OCI-LY7 (cell line): ENCODE measurements around the gene E2F4.

ENCODE experiments used
- CTCF ChIP-seq: fragments of 200-600 bp; sonication (generic); conservative IDR thresholded peaks from 2 replicates; pipeline ENCODE4 v1.5.1; 2014; ENCODE audit warnings: mild to moderate bottlenecking, antibody characterized with exemption, low read length, moderate library complexity, mixed read lengths
- EZH2phosphoT487 ChIP-seq: fragments of 200-600 bp; sonication (generic); IDR thresholded peaks from 2 replicates; pipeline ENCODE4 v1.6.1; 2018; ENCODE audit warnings: low read depth, borderline replicate concordance, mild to moderate bottlenecking, mixed run types, antibody characterized with exemption, low read length, moderate library complexity, mixed read lengths

- TF ChIP-seq EZH2phosphoT487 (no peak), CTCF (no peak)
Observed at GRCh38 chr16:67150047-67150832, 41.7 kb upstream of the E2F4 start.
